Measurements from ENCODE around the gene CAMSAP3. TPM values are rescaled to one million over a fixed set of nuclear protein-coding genes. Genes with fewer than 3 reads are reported as not detected.

The CAMSAP3 gene
- total RNA-seq, 6 experiments from 2014 or later, result 21.8 to 31.9 (median 23.4) TPM

DNA sequence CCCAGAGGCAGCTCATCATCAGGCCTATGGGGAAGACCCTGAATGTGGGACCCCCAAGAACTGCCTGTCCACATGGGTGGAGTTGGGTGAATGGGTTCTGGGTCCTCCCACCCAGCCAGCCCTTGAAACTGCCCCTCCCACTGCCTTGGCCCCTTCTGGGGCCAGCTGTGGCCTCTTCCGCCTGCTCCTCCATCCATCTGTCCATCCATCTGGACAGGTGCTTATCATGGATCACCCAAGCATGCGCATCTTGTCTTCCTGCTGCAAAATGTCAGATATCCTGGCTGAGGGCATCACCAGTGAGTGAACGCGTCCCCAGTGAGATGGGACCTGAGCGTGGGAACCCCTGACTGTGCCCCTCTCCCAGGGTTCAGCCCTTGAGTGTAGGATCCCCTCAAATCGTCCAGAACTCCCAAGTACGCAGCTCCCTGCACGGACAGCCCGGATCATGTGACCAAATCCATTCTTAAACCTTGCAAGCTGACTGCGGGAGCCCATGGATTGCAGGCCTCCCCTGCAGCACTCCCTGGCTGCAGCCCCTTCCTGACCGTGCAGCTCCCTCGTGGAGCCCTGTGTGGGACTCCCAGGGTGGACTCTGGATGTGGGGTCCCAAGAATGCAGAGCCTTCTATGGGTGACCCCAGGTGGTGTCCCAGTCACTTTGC lies 43.3 kb downstream of the CAMSAP3 start:
- no peak for DNase-seq
- WGBS (ENCODE audit: insufficient coverage, low coverage, low lambda C conversion rate, missing lambda C conversion rate), result 84% methylated on average over 6 of the region's 12 CpGs
- Histone ChIP-seq H3K4me3 (no peak overlapping the region), H3K4me1 (peaks cover 0 to 4% (median 0%) of the 10 kb centered on the region in 4 donors), H3K36me3 (no peaks in the 10 kb centered on the region), H3K27me3 (no peaks in the 10 kb centered on the region), H3K9me3 (no peaks in the 10 kb centered on the region), H3K27ac (no peak overlapping the region)
- ATAC-seq, result no peak
- no peak for TF ChIP-seq POLR2A (IDR thresholded peaks at IDR 0.05)
- TF ChIP-seq, protein P1, sequence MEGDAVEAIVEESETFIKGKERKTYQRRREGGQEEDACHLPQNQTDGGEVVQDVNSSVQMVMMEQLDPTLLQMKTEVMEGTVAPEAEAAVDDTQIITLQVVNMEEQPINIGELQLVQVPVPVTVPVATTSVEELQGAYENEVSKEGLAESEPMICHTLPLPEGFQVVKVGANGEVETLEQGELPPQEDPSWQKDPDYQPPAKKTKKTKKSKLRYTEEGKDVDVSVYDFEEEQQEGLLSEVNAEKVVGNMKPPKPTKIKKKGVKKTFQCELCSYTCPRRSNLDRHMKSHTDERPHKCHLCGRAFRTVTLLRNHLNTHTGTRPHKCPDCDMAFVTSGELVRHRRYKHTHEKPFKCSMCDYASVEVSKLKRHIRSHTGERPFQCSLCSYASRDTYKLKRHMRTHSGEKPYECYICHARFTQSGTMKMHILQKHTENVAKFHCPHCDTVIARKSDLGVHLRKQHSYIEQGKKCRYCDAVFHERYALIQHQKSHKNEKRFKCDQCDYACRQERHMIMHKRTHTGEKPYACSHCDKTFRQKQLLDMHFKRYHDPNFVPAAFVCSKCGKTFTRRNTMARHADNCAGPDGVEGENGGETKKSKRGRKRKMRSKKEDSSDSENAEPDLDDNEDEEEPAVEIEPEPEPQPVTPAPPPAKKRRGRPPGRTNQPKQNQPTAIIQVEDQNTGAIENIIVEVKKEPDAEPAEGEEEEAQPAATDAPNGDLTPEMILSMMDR (IDR thresholded peaks at IDR 0.05), result no peak
- intact Hi-C loops (cut with DNase I), result no loop called here

DNA sequence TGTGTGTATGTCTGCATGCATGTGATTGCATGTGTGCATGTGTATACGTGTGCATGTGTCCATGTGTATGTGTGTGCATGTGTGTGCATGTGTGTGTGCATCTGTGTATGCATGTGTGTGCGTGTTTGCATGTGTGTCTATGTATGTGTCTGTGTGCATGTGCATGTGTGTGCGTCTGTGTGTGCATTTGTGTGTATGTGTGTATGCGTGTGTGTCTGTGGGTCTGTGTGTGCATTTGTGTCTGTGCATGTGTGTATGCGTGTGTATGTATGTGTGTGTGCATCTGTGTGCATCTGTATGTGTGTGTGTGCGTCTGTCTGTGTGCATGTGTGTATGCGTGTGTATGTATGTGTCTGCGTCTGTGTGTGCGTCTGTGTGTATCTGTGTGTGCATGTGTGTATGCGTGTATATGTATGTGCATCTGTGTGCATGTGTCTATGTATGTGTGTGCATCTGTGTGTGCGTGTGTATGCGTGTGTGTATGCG lies 44.2 kb downstream of the CAMSAP3 start:
- DNase-seq (no peak), ATAC-seq (no peak)
- no peaks in the 10 kb centered on the region for H3K27me3 ChIP-seq
- no peaks in the 10 kb centered on the region for H3K9me3 ChIP-seq
- intact Hi-C loops (cut with DNase I), result no loop called here
- 78% methylated on average over 5 of the region's 13 CpGs for WGBS (ENCODE audit: insufficient coverage, low coverage, low lambda C conversion rate, missing lambda C conversion rate)
- no peak for TF ChIP-seq POLR2A (IDR thresholded peaks at IDR 0.05)
- TF ChIP-seq, protein P1 (IDR thresholded peaks at IDR 0.05), result no peak
- no peaks in the 10 kb centered on the region for H3K36me3 ChIP-seq
- peaks cover 0 to 4% (median 0%) of the 10 kb centered on the region in 4 donors for H3K4me1 ChIP-seq
- H3K27ac ChIP-seq, result no peak overlapping the region
- H3K4me3 ChIP-seq, result no peak overlapping the region

DNA sequence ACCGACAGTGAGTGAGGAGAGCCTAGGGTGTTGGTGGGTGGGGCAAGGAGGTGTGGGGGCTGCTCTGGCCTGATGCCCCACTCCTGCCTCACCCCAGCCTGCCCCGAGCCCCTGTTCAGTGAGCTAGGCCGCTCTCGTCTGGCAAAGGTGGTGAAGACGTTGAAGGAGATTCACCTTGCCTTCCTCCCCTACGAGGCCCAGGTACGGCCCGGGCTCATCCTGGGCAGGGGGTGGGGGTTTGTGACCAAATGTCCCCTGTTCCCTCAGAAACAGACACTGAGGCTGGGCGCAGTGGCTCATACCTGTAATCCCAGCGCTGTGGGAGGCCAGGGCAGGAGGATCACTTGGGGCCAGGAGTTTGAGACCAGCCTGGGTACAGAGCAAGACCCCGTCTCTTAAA lies 45.1 kb downstream of the CAMSAP3 start:
- ATAC-seq, result no peak
- DNase-seq, result no peak
- no peaks in the 10 kb centered on the region for H3K27me3 ChIP-seq
- no peaks in the 10 kb centered on the region for H3K36me3 ChIP-seq
- peaks cover 0 to 4% (median 0%) of the 10 kb centered on the region in 4 donors for H3K4me1 ChIP-seq
- intact Hi-C loops (cut with DNase I), result no loop called here
- H3K4me3 ChIP-seq, result no peak overlapping the region
- no peaks in the 10 kb centered on the region for H3K9me3 ChIP-seq
- TF ChIP-seq, protein P1 (IDR thresholded peaks at IDR 0.05), result no peak
- TF ChIP-seq POLR2A (IDR thresholded peaks at IDR 0.05), result no peak
- 93% methylated on average over 3 of the region's 11 CpGs for WGBS (ENCODE audit: insufficient coverage, low coverage, low lambda C conversion rate, missing lambda C conversion rate)
- no peak overlapping the region for H3K27ac ChIP-seq

DNA sequence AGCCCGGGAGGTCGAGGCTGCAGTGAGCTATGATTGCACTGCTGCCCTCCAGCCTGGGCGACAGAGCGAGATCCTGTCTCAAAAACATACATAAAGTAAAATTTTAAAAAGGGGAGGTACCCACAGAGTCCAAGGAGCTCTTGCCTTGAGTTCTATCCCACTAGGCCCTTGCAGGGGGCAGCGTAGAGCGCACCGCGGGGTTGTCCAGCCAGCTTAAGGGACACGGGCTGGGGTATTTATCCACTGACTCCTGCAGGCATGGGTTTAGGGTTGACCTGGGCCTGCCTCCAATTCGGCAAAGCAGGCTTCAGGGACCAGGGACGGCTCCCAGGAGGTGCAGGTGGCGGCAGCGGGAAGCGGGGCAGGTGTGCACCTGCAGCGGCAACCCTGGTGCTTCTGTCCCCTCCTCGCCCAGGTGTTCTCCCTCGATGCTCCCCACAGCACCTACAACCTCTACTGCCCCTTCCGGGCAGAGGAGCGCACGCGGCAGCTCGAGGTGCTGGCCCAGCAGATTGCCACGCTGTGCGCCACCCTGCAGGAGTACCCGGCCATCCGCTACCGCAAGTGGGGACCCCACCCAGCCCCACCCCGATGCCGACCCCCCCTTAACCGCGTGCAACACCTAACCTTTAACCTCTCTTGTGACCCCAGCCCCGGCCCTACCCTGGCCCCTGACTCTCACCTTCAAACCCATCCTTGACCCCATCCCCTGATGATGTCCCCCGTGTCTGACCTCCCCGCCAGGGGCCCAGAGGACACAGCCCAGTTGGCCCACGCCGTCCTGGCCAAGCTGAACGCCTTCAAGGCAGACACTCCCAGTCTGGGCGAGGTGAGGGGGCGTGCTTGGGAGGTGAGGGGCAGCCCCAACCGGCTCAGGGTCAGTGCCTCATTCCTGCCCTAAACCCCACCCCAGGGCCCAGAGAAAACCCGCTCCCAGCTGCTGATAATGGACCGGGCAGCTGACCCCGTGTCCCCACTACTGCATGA lies 45.9 kb downstream of the CAMSAP3 start:
- DNase-seq (no peak), ATAC-seq (no peak)
- Histone ChIP-seq H3K4me1 (peaks cover 0 to 4% (median 0%) of the 10 kb centered on the region in 4 donors), H3K9me3 (no peaks in the 10 kb centered on the region), H3K27me3 (no peaks in the 10 kb centered on the region), H3K27ac (no peak overlapping the region), H3K4me3 (no peak overlapping the region), H3K36me3 (no peaks in the 10 kb centered on the region)
- TF ChIP-seq, protein P1 (IDR thresholded peaks at IDR 0.05), result no peak
- no peak for TF ChIP-seq POLR2A (IDR thresholded peaks at IDR 0.05)
- WGBS (ENCODE audit: insufficient coverage, low coverage, low lambda C conversion rate, missing lambda C conversion rate), result 93% methylated on average over 21 of the region's 43 CpGs
- intact Hi-C loops (cut with DNase I), result no loop called here
